Measurements from ENCODE around the gene CAMTA1. TPM values are rescaled to one million over a fixed set of nuclear protein-coding genes. Genes with fewer than 3 reads are reported as not detected.

The CAMTA1 gene
- total RNA-seq, 1 experiment from 2014 or later, result 50.3 TPM

GRCh38 chr1:7611421-7612010 lies 826.3 kb downstream of the CAMTA1 start:
- CTCF ChIA-PET, result no interaction called here
- Mint-ChIP-seq H3K36me3 (ENCODE audit: insufficient read depth, unreplicated experiment) (no peaks in the 10 kb centered on the region), H3K4me3 (ENCODE audit: low read depth, unreplicated experiment) (no peak overlapping the region), H3K9me3 (ENCODE audit: low read depth, unreplicated experiment) (no peaks in the 10 kb centered on the region), H3K4me1 (ENCODE audit: low read depth, unreplicated experiment) (no peaks in the 10 kb centered on the region), H3K27me3 (ENCODE audit: unreplicated experiment) (peaks cover 66% of the 10 kb centered on the region), H3K27ac (ENCODE audit: unreplicated experiment) (no peak overlapping the region)
- no TSS peak for BruUV-seq (replicated peaks)
- no peak for TF ChIP-seq CTCF (IDR thresholded peaks at IDR 0.05; ENCODE audit: unreplicated experiment)
- intact Hi-C loops (cut with micrococcal nuclease; ENCODE audit: unreplicated experiment), result no loop called here
- no peak for DNase-seq

GRCh38 chr1:7613106-7613850 lies 828.0 kb downstream of the CAMTA1 start:
- no peak for DNase-seq
- H3K4me3 Mint-ChIP-seq (ENCODE audit: low read depth, unreplicated experiment), result no peak overlapping the region
- H3K4me1 Mint-ChIP-seq (ENCODE audit: low read depth, unreplicated experiment), result no peaks in the 10 kb centered on the region
- no peak for TF ChIP-seq CTCF (IDR thresholded peaks at IDR 0.05; ENCODE audit: unreplicated experiment)
- H3K9me3 Mint-ChIP-seq (ENCODE audit: low read depth, unreplicated experiment), result no peaks in the 10 kb centered on the region
- H3K36me3 Mint-ChIP-seq (ENCODE audit: insufficient read depth, unreplicated experiment), result no peaks in the 10 kb centered on the region
- CTCF ChIA-PET, result interaction anchor here (0.8 kb wide), 1 partner anchor 18 kb away, joined by 3 read pairs; no protein-coding TSS in a partner anchor
- intact Hi-C loops (cut with micrococcal nuclease; ENCODE audit: unreplicated experiment), result no loop called here
- no peak overlapping the region for H3K27ac Mint-ChIP-seq (ENCODE audit: unreplicated experiment)
- BruUV-seq (replicated peaks), result no TSS peak
- H3K27me3 Mint-ChIP-seq (ENCODE audit: unreplicated experiment), result peaks cover 66% of the 10 kb centered on the region

GRCh38 chr1:7613851-7614205 lies 828.6 kb downstream of the CAMTA1 start:
- intact Hi-C loops (cut with micrococcal nuclease; ENCODE audit: unreplicated experiment), result no loop called here
- Mint-ChIP-seq H3K4me1 (ENCODE audit: low read depth, unreplicated experiment) (no peaks in the 10 kb centered on the region), H3K36me3 (ENCODE audit: insufficient read depth, unreplicated experiment) (no peaks in the 10 kb centered on the region), H3K9me3 (ENCODE audit: low read depth, unreplicated experiment) (no peaks in the 10 kb centered on the region), H3K27ac (ENCODE audit: unreplicated experiment) (no peak overlapping the region), H3K27me3 (ENCODE audit: unreplicated experiment) (peaks cover 72% of the 10 kb centered on the region), H3K4me3 (ENCODE audit: low read depth, unreplicated experiment) (no peak overlapping the region)
- no peak for DNase-seq
- no peak for TF ChIP-seq CTCF (IDR thresholded peaks at IDR 0.05; ENCODE audit: unreplicated experiment)
- CTCF ChIA-PET, result no interaction called here
- no TSS peak for BruUV-seq (replicated peaks)

- Mint-ChIP-seq H3K27me3 (ENCODE audit: unreplicated experiment) (peaks cover 80% of the 10 kb centered on the region), H3K4me3 (ENCODE audit: low read depth, unreplicated experiment) (no peak overlapping the region), H3K27ac (ENCODE audit: unreplicated experiment) (no peak overlapping the region), H3K36me3 (ENCODE audit: insufficient read depth, unreplicated experiment) (no peaks in the 10 kb centered on the region), H3K4me1 (ENCODE audit: low read depth, unreplicated experiment) (no peaks in the 10 kb centered on the region), H3K9me3 (ENCODE audit: low read depth, unreplicated experiment) (no peaks in the 10 kb centered on the region)
- CTCF ChIA-PET, result no interaction called here
- no TSS peak for BruUV-seq (replicated peaks)
- intact Hi-C loops (cut with micrococcal nuclease; ENCODE audit: unreplicated experiment), result no loop called here
- DNase-seq, result no peak
- TF ChIP-seq CTCF (IDR thresholded peaks at IDR 0.05; ENCODE audit: unreplicated experiment), result no peak
These were observed 829.4 kb downstream of the CAMTA1 start for GRCh38 chr1:7614576-7615074.
